HG03025 (cell line): ENCODE data around the gene BHMT.
"Not testable (repeated sequence)": the region's sequence is repeated elsewhere in the genome, so short reads cannot be mapped to it uniquely, and the experiment has no call there.

Experiments used
- ATAC-seq: cut with Tn5 transposase; IDR thresholded peaks from one replicate; pipeline ENCODE4 v1.9.1; 2021; ENCODE audit warnings: mild to moderate bottlenecking, moderate library complexity; ENCODE audit not compliant: unreplicated experiment, low FRiP score

The BHMT gene

GRCh38 chr5:79109527-79110492, 1.8 kb upstream of the BHMT start:
- ATAC-seq, result no peak

- ATAC-seq, result no peak
Observed at GRCh38 chr5:79111960-79112702, 522 bp downstream of the BHMT start.

- no peak for ATAC-seq
Observed at GRCh38 chr5:79112703-79113058, 1.1 kb downstream of the BHMT start.

- ATAC-seq, result no peak
Observed at GRCh38 chr5:79119486-79119885, 7.9 kb downstream of the BHMT start.

- no peak for ATAC-seq
Observed at GRCh38 chr5:79120221-79120620, 8.6 kb downstream of the BHMT start.

GRCh38 chr5:79122973-79123372, 11.4 kb downstream of the BHMT start:
- ATAC-seq, result no peak

- no peak for ATAC-seq
Observed at GRCh38 chr5:79124607-79125006, 13.0 kb downstream of the BHMT start.

GRCh38 chr5:79130781-79131180, 19.2 kb downstream of the BHMT start:
- ATAC-seq, result no peak

- no peak for ATAC-seq
Observed at GRCh38 chr5:79133121-79133656, 21.6 kb downstream of the BHMT start.

- ATAC-seq, result no peak
Observed at GRCh38 chr5:79133657-79134451, 22.2 kb downstream of the BHMT start.

GRCh38 chr5:79135790-79136553, 24.4 kb downstream of the BHMT start:
- ATAC-seq, result no peak

- no peak for ATAC-seq
Observed at GRCh38 chr5:79136618-79137017, 25.0 kb downstream of the BHMT start.

GRCh38 chr5:79140553-79140952, 28.9 kb downstream of the BHMT start:
- no peak for ATAC-seq

GRCh38 chr5:79143684-79144379, 32.2 kb downstream of the BHMT start:
- ATAC-seq, result no peak

- no peak for ATAC-seq
Observed at GRCh38 chr5:79147076-79147475, 35.5 kb downstream of the BHMT start.

- no peak for ATAC-seq
Observed at GRCh38 chr5:79149433-79149832, 37.8 kb downstream of the BHMT start.

GRCh38 chr5:79151942-79152671, 40.5 kb downstream of the BHMT start:
- ATAC-seq, result no peak

- no peak for ATAC-seq
Observed at GRCh38 chr5:79157305-79157704, 45.7 kb downstream of the BHMT start.

GRCh38 chr5:79161647-79162046, 50.0 kb downstream of the BHMT start:
- not testable (repeated sequence) for ATAC-seq
